Kidney epithelial cell (primary cell): ENCODE measurements around the gene ABCC5. TPM values are rescaled to one million over a fixed set of nuclear protein-coding genes. Genes with fewer than 3 reads are reported as not detected.
A peak's percentile ranks its signal among the peaks of the same experiment; 100 is the strongest.

ENCODE experiments used
- DNase-seq: peaks from one replicate; pipeline ENCODE4 v3.0.0-alpha.2; 2010; ENCODE audit warnings: low read depth
- H3K27me3 ChIP-seq: 2 replicates; pipeline ENCODE4 v1.6.0; 2011; ENCODE audit warnings: low read length; ENCODE audit not compliant: control insufficient read depth, insufficient read depth
- H3K36me3 ChIP-seq: 2 replicates; pipeline ENCODE4 v1.5.1; 2011; ENCODE audit warnings: low read length; ENCODE audit not compliant: control insufficient read depth, insufficient read depth
- H3K4me3 ChIP-seq: 2 replicates; pipeline ENCODE4 v1.5.1; 2011; ENCODE audit warnings: low read depth, mild to moderate bottlenecking, control low read depth, low read length
- CTCF ChIP-seq: IDR thresholded peaks from 2 replicates; pipeline ENCODE4 v1.5.1; 2011; ENCODE audit warnings: mild to moderate bottlenecking, moderate library complexity, low read length, control low read depth, inconsistent platforms; ENCODE audit not compliant: insufficient read depth, poor library complexity, severe bottlenecking
- total RNA-seq: library from RNA; depleted of rRNA; stranded (reverse); fragments of >200 nt; gene quantifications from 2 replicates; pipeline ENCODE4 v1.2.3, GENCODE V29; 2015

ABCC5 gene
- total RNA-seq, 1 donor from 2014 or later = 9.1 TPM

GRCh38 chr3:183984749-183985729 is 32.6 kb downstream of the ABCC5 start:
- H3K36me3 ChIP-seq = peaks cover 1% of the 10 kb centered on the region
- DNase-seq = no peak
- no peak for TF ChIP-seq CTCF

GRCh38 chr3:183984127-183984740 is 33.5 kb downstream of the ABCC5 start:
- no peak overlapping the region for H3K4me3 ChIP-seq
- DNase-seq = no peak
- peaks cover 1% of the 10 kb centered on the region for H3K36me3 ChIP-seq
- no peak for TF ChIP-seq CTCF
- H3K27me3 ChIP-seq = no peaks in the 10 kb centered on the region

More at GRCh38 chr3:183984749-183985729, 32.6 kb downstream of the ABCC5 start:
- H3K4me3 ChIP-seq = no peak overlapping the region
- no peaks in the 10 kb centered on the region for H3K27me3 ChIP-seq

GRCh38 chr3:183981990-183982644 is 35.6 kb downstream of the ABCC5 start:
- Histone ChIP-seq H3K4me3 (no peak overlapping the region), H3K36me3 (peaks cover 1% of the 10 kb centered on the region), H3K27me3 (no peaks in the 10 kb centered on the region)
- no peak for DNase-seq
- no peak for TF ChIP-seq CTCF

GRCh38 chr3:183980403-183980802 is 37.3 kb downstream of the ABCC5 start:
- DNase-seq = peak; percentile 25
- peaks cover 1% of the 10 kb centered on the region for H3K36me3 ChIP-seq

More at GRCh38 chr3:183980403-183980802, 37.3 kb downstream of the ABCC5 start:
- no peak for TF ChIP-seq CTCF
- Histone ChIP-seq H3K4me3 (no peak overlapping the region), H3K27me3 (no peaks in the 10 kb centered on the region)
